GM19372 (cell line): ENCODE results near the gene AQP5.

ENCODE experiments used
- ATAC-seq: cut with Tn5 transposase; IDR thresholded peaks from one replicate; pipeline ENCODE4 v1.9.1; 2021; ENCODE audit warnings: mild to moderate bottlenecking, low read depth, moderate library complexity; ENCODE audit not compliant: unreplicated experiment

AQP5 gene

DNA sequence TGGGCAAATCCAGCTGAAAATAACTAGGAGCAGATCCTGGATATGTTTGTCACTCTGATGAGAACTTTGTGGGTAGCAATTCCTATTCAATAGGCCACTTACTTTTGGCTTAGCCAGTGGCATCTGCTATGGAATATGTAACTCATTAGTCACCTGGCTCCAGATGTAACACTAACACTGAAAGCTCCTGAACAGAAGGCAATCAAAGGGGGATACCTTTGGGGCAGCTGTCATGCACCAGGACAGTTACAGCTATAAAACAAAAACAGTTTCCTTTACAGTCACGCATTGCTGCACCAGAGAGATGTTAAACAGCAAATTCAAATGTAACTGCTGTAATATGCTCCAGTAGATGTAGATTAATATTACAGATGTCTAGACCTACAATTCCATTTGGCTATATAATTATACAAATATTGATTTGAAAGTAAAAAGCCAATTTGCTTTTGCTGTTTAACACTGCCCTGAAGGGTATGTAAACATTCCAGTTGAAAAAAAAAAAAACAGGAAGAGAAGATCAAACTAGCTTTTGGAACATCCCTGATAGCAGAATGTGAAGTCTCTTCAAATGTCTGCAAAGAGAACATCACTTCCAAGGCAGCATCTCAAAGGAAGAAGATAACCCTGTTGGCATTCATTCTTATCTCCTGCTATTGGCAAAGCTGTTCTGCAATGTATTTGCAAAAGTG, 45.2 kb downstream of the AQP5 start:
- ATAC-seq: no peak

- ATAC-seq: no peak
Observed at GRCh38 chr12:50013361-50014147, 51.9 kb downstream of the AQP5 start.

DNA sequence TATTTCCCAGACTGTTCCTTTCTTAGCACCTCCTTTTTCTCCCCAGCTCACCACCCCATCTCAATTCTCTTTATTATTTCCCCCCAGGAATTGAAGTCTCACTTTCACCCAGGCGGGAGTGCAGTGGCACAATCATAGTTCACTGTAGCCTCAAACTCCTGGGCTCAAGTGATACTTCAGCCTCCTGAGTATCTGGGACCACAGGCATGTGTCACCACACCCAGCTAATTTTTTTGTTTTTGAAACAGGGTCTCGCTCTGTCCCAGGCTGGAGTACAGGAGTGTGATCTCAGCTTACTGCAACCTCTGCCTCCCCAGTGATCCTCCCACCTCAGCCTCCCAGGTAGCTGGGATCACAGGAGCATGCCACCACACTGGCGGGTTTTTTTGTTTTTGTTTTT, 52.7 kb downstream of the AQP5 start:
- no peak for ATAC-seq
